PC-3 (cell line): ENCODE results near the gene CCDC91. TPM values are rescaled to one million over a fixed set of nuclear protein-coding genes. Genes with fewer than 3 reads are reported as not detected.

Source experiments
- ATAC-seq: fragments of 200-7000 bp; cut with Tn5 transposase; 2 replicates; pipeline ENCODE4 v1.9.1; 2020; ENCODE audit warnings: mild to moderate bottlenecking, moderate library complexity
- BruUV-seq: library from RNA; stranded (reverse); fragments of 400-500 nt; replicated peaks from 2 replicates; lab custom pipeline; 2021; lab: Mats Ljungman, UMichigan
- CTCF ChIA-PET: fragments of 300-600 bp; sonication (Branson Sonifier 250); formaldehyde crosslinking; loops from one replicate; lab custom pipeline; 2022; ENCODE audit warnings: antibody characterized with exemption; lab: Charles Lee
- POLR2A ChIA-PET: fragments of 300-600 bp; sonication (Branson Sonifier 250); formaldehyde crosslinking; loops from one replicate; lab custom pipeline; 2022; ENCODE audit warnings: antibody characterized with exemption; ENCODE audit not compliant: unreplicated experiment; lab: Charles Lee
- DNase-seq: peaks from one replicate; pipeline ENCODE4 v3.0.0-alpha.2; 2015
- H2AFZ ChIP-seq: fragments of 300-600 bp; sonication (generic); 2 replicates; pipeline ENCODE4 v1.6.0; 2016; ENCODE audit warnings: antibody characterized with exemption, low read length
- H3F3A ChIP-seq: fragments of 300-600 bp; sonication (generic); one replicate; pipeline ENCODE4 v1.6.0; 2017; ENCODE audit warnings: antibody characterized with exemption, low read length, control low read depth, mild to moderate bottlenecking; ENCODE audit not compliant: unreplicated experiment
- H3K27ac ChIP-seq: fragments of 300-600 bp; sonication (generic); 2 replicates; pipeline ENCODE4 v1.5.1; 2016; ENCODE audit warnings: mild to moderate bottlenecking, low read length
- H3K27me3 ChIP-seq: fragments of 300-600 bp; sonication (generic); 2 replicates; pipeline ENCODE4 v1.6.1; 2016; ENCODE audit warnings: low read length, mixed read lengths
- H3K36me3 ChIP-seq: fragments of 300-600 bp; sonication (generic); 2 replicates; pipeline ENCODE4 v1.6.1; 2016; ENCODE audit warnings: low read depth, mixed run types, low read length, mixed read lengths
- H3K4me1 ChIP-seq: fragments of 300-600 bp; sonication (generic); 2 replicates; pipeline ENCODE4 v1.5.1; 2016; ENCODE audit warnings: low read length; ENCODE audit not compliant: insufficient read depth
- H3K4me2 ChIP-seq: fragments of 300-600 bp; sonication (generic); 2 replicates; pipeline ENCODE4 v1.6.0; 2016; ENCODE audit warnings: low read length
- H3K4me3 ChIP-seq: fragments of 300-600 bp; sonication (generic); 2 replicates; pipeline ENCODE4 v1.5.1; 2016; ENCODE audit warnings: mild to moderate bottlenecking, low read length, mixed read lengths
- H3K79me2 ChIP-seq: fragments of 300-600 bp; sonication (generic); 2 replicates; pipeline ENCODE4 v1.6.1; 2017; ENCODE audit warnings: low read length, mixed read lengths
- H3K9ac ChIP-seq: fragments of 300-600 bp; sonication (generic); 2 replicates; pipeline ENCODE4 v1.6.0; 2016; ENCODE audit warnings: mild to moderate bottlenecking, low read length
- H3K9me2 ChIP-seq: fragments of 300-600 bp; sonication (generic); replicated peaks from 2 replicates; pipeline ENCODE4 v1.6.1; 2016; ENCODE audit warnings: mixed run types, low read length, mixed read lengths
- H3K9me3 ChIP-seq: fragments of 300-600 bp; sonication (generic); 2 replicates; pipeline ENCODE4 v1.6.1; 2016; ENCODE audit warnings: low read length, mixed read lengths
- H4K20me1 ChIP-seq: fragments of 300-600 bp; sonication (generic); 2 replicates; pipeline ENCODE4 v1.6.1; 2016; ENCODE audit warnings: low read length, mixed read lengths
- CTCF ChIP-seq: fragments of 300-600 bp; sonication (generic); conservative IDR thresholded peaks from 2 replicates; pipeline ENCODE4 v1.5.1; 2017; ENCODE audit warnings: antibody characterized with exemption, low read depth, mild to moderate bottlenecking, low read length
- EZH2 ChIP-seq: fragments of 300-600 bp; sonication (generic); IDR thresholded peaks from one replicate; pipeline ENCODE4 v1.6.1; 2017; ENCODE audit warnings: antibody characterized with exemption, mild to moderate bottlenecking, low read length; ENCODE audit not compliant: unreplicated experiment
- EZH2phosphoT487 ChIP-seq: fragments of 300-600 bp; sonication (generic); IDR thresholded peaks from 2 replicates; pipeline ENCODE4 v1.6.1; 2018; ENCODE audit warnings: mild to moderate bottlenecking, antibody characterized with exemption, low read length, borderline replicate concordance
- intact Hi-C: fragments of 100-400 bp; cut with micrococcal nuclease; formaldehyde crosslinking; loops from 2 replicates; pipeline ENCODE4 v1.9.0; 2023
- total RNA-seq: library from RNA; depleted of rRNA; stranded (reverse); fragments of >200 nt; gene quantifications from 2 replicates; pipeline ENCODE4 v1.2.3, GENCODE V29; 2014; rRNA removed

The CCDC91 gene
- total RNA-seq, 1 experiment from 2014 or later, result 15.7 TPM

GRCh38 chr12:28591831-28592230 is 401.6 kb downstream of the CCDC91 start:
- no TSS peak for BruUV-seq
- no peaks in the 10 kb centered on the region for H3K79me2 ChIP-seq
- H3K4me3 ChIP-seq, result no peak overlapping the region
- POLR2A ChIA-PET, result no interaction called here
- ATAC-seq (no peak), DNase-seq (no peak)
- no peak for TF ChIP-seq EZH2
- TF ChIP-seq CTCF, result no peak
- TF ChIP-seq EZH2phosphoT487, result no peak
- H3K27ac ChIP-seq, result no peak overlapping the region
- H3K27me3 ChIP-seq, result no peaks in the 10 kb centered on the region
- H3K36me3 ChIP-seq, result no peaks in the 10 kb centered on the region
- peaks cover 11% of the 10 kb centered on the region; the same call in 1 of the 2 replicates for H3K9me3 ChIP-seq
- no peak overlapping the region for H2AFZ ChIP-seq
- intact Hi-C loops, result no loop called here
- H3F3A ChIP-seq, result no peaks in the 10 kb centered on the region
- H3K9me2 ChIP-seq, result no peaks in the 10 kb centered on the region
- H3K4me1 ChIP-seq, result no peaks in the 10 kb centered on the region
- CTCF ChIA-PET, result no interaction called here
- no peaks in the 10 kb centered on the region for H4K20me1 ChIP-seq
- no peak overlapping the region for H3K4me2 ChIP-seq
- H3K9ac ChIP-seq, result no peak overlapping the region

Other genes starting within 250 kb of the CCDC91 start
- 383 and 414 TPM in 2 replicates for gene PTHLH, start 217.7 kb upstream of the CCDC91 start, total RNA-seq